ENCODE measurements around the gene FYB2.

- TF ChIP-seq SUZ12 (IDR thresholded peaks at IDR 0.05; ENCODE audit: extremely low read depth, insufficient read depth, insufficient read length) (no peak), ZNF274 (IDR thresholded peaks at IDR 0.05; ENCODE audit: low read depth, low read length) (no peak)
These were observed 5.1 kb upstream of the FYB2 start for GRCh38 chr1:56824271-56824670.

All from NT2/D1 (cell line).